Dedifferentiated amniotic fluid mesenchymal stem cell (primary cell): ENCODE data around the gene HOXA6.
A peak's percentile ranks its signal among the peaks of the same experiment; 100 is the strongest.

Experiments used
- DNase-seq: peaks from one replicate; pipeline ENCODE4 v3.0.0-alpha.2; 2016; ENCODE audit errors: extremely low spot score

Gene HOXA6

GRCh38 chr7:27162561-27163287 lies 15.2 kb upstream of the HOXA6 start:
- DNase-seq: no peak

- DNase-seq: no peak
Measured at GRCh38 chr7:27161721-27162560, 14.4 kb upstream of the HOXA6 start.

- no peak for DNase-seq
Measured at GRCh38 chr7:27161214-27161720, 13.7 kb upstream of the HOXA6 start.

GRCh38 chr7:27160546-27161213 lies 13.1 kb upstream of the HOXA6 start:
- peak; percentile 25 for DNase-seq

- no peak for DNase-seq
Measured at GRCh38 chr7:27160145-27160545, 12.6 kb upstream of the HOXA6 start.

- DNase-seq: no peak
Measured at GRCh38 chr7:27159266-27160144, 11.9 kb upstream of the HOXA6 start.

GRCh38 chr7:27158436-27159265 lies 11.1 kb upstream of the HOXA6 start:
- DNase-seq: no peak

GRCh38 chr7:27157702-27158431 lies 10.3 kb upstream of the HOXA6 start:
- no peak for DNase-seq

- no peak for DNase-seq
Measured at GRCh38 chr7:27156916-27157701, 9.5 kb upstream of the HOXA6 start.

GRCh38 chr7:27156508-27156898 lies 8.9 kb upstream of the HOXA6 start, which contains the start of gene HOXA7:
Gene HOXA7, minus strand, starts transcription at chr7:27156675. Its CDS starts 130 bp downstream, at chr7:27156545.
- no peak for DNase-seq

- DNase-seq: no peak
Measured at GRCh38 chr7:27155816-27156507, 8.4 kb upstream of the HOXA6 start.

- DNase-seq: no peak
Measured at GRCh38 chr7:27154901-27155815, 7.6 kb upstream of the HOXA6 start.

GRCh38 chr7:27154369-27154768 lies 6.8 kb upstream of the HOXA6 start:
- DNase-seq: no peak

GRCh38 chr7:27153526-27153925 lies 6.0 kb upstream of the HOXA6 start:
- no peak for DNase-seq

- DNase-seq: no peak
Measured at GRCh38 chr7:27152816-27153442, 5.4 kb upstream of the HOXA6 start.

- no peak for DNase-seq
Measured at GRCh38 chr7:27151931-27152815, 4.6 kb upstream of the HOXA6 start, which contains the start of gene HOXA3. Gene HOXA3, minus strand, starts transcription at chr7:27152583. Its CDS starts 41,943 bp downstream, at chr7:27110640.
